D721Med (cell line): ENCODE results near the gene ATP13A4.

Source experiments
- DNase-seq: peaks from one replicate; pipeline ENCODE4 v3.0.0; 2011; ENCODE audit warnings: low spot score; ENCODE audit not compliant: insufficient read length
- FAIRE-seq: peaks from 2 replicates; lab custom pipeline; 2011; peaks lifted over from hg19 to GRCh38; lab: Jason Lieb, UNC
- TF ChIP-seq, protein P1 (sequence below): IDR thresholded peaks from 2 replicates; pipeline ENCODE4 v1.5.1; 2012; ENCODE audit warnings: mild to moderate bottlenecking, control low read depth; ENCODE audit not compliant: insufficient read depth; ENCODE audit errors: missing control alignments

ATP13A4 gene

DNA sequence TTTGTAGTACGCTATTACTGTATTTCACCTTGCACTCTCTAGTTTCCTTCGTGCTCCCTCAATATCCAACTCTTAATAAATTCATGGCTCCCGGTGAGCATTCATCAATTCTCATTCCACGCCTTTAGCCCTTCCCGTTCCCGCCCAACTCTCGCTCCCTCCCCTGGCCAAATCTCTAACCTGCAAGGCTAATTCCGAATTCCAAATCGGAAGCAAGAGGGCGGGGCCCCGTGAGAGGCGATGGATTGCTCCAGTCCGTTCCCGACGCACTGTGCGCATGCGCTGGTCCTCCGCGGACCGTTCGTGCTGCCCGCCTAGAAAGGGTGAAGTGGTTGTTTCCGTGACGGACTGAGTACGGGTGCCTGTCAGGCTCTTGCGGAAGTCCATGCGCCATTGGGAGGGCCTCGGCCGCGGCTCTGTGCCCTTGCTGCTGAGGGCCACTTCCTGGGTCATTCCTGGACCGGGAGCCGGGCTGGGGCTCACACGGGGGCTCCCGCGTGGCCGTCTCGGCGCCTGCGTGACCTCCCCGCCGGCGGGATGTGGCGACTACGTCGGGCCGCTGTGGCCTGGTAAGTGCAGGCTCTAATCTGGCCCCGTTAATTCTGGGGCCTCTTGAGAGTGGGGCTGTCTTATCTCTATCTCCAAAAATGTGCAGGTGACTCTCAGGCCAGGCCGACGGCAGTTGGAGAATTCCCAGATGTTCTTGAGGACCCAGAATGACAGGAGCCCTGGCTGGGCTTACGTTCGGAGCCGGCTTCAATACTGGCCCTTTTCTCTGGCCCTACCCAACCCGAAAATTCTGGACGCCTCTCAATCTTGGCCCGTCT lies 38.4 kb upstream of the ATP13A4 start, which contains the start of gene OPA1:
Gene OPA1 (plus strand): TSS at position 368 of the 827 bp plus-strand sequence. CDS start 170 bp downstream, at position 538.
- DNase-seq (peak; percentile 87), FAIRE-seq (no peak)
- TF ChIP-seq, protein P1, sequence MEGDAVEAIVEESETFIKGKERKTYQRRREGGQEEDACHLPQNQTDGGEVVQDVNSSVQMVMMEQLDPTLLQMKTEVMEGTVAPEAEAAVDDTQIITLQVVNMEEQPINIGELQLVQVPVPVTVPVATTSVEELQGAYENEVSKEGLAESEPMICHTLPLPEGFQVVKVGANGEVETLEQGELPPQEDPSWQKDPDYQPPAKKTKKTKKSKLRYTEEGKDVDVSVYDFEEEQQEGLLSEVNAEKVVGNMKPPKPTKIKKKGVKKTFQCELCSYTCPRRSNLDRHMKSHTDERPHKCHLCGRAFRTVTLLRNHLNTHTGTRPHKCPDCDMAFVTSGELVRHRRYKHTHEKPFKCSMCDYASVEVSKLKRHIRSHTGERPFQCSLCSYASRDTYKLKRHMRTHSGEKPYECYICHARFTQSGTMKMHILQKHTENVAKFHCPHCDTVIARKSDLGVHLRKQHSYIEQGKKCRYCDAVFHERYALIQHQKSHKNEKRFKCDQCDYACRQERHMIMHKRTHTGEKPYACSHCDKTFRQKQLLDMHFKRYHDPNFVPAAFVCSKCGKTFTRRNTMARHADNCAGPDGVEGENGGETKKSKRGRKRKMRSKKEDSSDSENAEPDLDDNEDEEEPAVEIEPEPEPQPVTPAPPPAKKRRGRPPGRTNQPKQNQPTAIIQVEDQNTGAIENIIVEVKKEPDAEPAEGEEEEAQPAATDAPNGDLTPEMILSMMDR: no peak

DNA sequence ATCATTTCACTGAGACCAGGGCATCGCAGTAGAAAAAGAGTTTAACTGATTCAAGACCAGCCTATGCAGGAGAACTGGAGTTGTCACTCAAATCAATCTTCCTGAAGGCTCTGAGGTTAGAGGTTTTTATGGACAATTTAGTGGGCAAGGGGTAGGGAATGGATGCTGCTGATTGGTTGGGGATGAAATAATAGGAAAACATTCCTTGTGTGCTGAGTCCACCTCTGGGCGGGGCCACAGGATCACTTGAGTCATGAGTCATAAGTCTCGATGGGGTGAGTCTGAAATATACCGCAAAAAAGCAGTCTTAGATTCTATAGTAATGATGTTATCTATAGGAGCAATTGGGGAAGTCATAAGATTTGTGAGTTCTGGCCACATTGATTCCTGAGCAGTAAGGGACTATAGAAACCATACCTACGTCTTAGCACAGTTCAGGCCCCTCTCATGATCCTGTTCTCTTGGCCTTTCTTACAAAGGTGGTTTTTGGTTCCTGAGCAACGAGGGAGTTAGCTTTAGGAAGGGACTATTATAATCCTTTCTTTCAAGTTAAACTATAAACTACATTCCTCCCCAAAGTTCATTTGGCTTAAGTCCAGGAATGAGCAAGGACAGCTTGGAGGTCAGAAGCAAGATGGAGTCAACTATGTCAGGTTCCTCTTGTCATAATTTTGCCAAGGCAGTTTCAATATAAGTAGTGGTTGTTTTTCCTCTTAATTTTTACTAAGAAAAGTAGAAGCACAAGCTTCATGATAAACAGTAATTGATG lies 35.6 kb upstream of the ATP13A4 start:
- TF ChIP-seq, protein P1: no peak
- DNase-seq (no peak), FAIRE-seq (no peak)

DNA sequence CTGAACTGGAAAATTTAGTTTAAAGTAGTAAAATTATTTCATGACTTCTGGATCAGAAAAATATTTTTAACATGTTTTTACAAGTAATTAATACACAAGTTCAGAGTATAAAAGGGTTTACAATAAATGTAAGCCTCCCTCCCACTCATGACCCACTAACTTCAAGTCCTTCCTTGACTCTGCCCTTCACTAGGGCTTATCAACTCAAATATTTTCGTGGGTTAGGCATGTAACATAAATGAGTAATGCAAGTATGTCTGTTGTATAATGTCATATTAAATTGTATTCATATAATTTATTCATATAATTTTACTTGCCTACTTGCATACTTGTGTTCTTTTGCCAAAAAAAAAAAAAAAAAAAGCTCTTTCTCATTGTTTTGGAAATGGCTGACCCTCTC lies 34.9 kb upstream of the ATP13A4 start:
- FAIRE-seq (no peak), DNase-seq (no peak)
- TF ChIP-seq, protein P1: no peak

DNA sequence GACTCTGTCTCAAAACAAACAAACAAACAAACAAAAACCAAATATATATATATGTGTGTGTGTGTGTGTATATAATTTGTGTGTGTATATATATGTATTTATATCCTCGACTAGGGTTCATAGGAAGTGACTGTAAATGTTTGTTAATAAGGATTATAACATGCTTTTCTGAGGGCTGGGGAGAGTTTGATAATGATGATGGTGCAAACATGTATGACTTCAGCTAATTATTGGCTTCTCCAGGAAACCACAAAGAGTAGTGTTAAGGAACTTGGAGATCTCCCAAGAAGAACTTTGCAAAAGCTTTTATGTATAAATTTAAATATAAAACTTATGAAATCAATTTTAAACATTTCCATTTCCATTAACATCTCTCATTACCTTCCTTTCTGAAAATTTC lies 34.4 kb upstream of the ATP13A4 start:
- TF ChIP-seq, protein P1: no peak
- no peak for FAIRE-seq
- DNase-seq: no peak

DNA sequence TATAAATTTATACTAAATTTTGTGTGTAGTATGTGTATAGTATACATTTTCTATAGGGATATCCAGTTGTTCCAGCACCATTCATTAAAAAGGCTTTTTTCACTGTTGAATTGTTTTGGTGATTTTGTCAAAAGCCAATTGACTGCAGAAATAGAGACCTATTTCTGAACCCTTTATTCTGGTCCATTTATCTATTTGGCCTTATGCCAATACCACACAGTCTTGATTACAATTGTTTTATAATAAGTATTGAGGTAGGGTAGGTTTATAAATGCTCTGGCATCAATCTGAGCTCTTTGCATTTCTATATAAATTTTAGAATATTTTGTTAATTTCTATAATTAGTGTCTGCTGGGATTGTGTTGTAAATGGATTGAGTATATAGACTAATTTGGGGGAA lies 31.8 kb upstream of the ATP13A4 start:
- FAIRE-seq (no peak), DNase-seq (no peak)
- TF ChIP-seq, protein P1: no peak

DNA sequence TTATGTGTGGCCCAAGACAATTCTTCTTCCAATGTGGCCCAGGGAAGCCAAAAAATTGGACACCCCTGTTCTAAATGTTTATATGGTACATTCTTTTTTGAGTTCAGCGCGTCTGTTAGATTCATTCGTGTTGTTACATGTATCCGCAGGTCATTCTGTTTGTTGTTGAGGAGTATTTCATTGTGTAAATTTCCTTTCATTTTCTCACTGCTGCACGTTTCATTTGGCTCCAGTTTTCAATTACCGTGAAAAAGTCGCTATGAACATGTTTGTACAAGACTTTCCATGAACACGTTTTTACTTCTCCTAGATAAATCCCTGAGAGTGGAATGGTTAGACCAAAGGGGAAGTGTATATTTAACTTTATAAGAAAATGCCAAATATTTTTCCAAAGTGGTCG lies 30.8 kb upstream of the ATP13A4 start:
- TF ChIP-seq, protein P1: no peak
- no peak for FAIRE-seq
- no peak for DNase-seq
